Hepatocyte (in vitro differentiated cells): ENCODE data around the gene ERBB4.

Source experiments
- CTCF ChIP-seq: fragments of 200-600 bp; sonication (generic); IDR thresholded peaks from 2 replicates; pipeline ENCODE4 v1.5.1; 2016; ENCODE audit warnings: antibody characterized with exemption, mild to moderate bottlenecking; ENCODE audit not compliant: poor library complexity
- EZH2 ChIP-seq: fragments of 200-600 bp; sonication (generic); IDR thresholded peaks from 2 replicates; pipeline ENCODE4 v1.6.1; 2016; ENCODE audit warnings: antibody characterized with exemption, mild to moderate bottlenecking, borderline replicate concordance

GRCh38 chr2:211469664-211470059 lies 1068.9 kb downstream of the ERBB4 start:
- TF ChIP-seq CTCF (no peak), EZH2 (no peak)
